Measurements from ENCODE around the gene CRYGN. TPM values are rescaled to one million over a fixed set of nuclear protein-coding genes. Genes with fewer than 3 reads are reported as not detected.

The CRYGN gene
- total RNA-seq, 1 experiment from 2014 or later = not detected

GRCh38 chr7:151438864-151439601 lies 908 bp downstream of the CRYGN start:
- DNase-seq (ENCODE audit: low spot score) = no peak

DNA sequence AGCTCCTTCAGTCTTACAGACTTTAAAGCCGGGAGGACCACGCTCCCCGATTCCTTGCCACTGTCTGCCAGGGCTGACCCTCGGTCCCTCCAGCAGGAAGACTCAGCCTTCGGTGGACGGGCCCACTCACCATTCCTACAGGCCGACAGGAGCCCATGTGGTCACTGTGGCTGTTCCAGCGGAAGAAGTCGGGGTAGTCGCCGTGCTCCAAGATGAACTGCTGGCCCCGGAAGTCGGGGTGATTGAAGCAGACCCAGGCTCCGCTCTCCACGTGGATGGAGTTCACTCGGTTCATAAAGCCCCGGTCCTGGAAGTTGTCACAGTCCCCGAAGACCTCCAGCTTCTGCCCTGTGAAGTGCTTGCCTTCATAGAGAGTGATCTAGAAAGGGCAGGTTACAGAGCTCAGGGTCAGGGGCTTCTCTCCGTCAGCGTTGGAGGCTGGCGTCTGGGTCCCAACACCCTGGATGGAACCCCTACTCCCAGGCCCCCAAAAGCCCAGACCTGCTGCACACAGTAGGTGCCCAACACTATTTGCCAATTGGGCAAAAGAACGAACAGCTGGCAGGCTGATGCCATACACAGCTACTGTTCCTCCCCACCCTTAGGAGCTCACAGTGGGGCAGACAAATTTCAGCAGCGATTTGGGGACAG lies 1.9 kb downstream of the CRYGN start:
- DNase-seq (ENCODE audit: low spot score) = no peak

DNA sequence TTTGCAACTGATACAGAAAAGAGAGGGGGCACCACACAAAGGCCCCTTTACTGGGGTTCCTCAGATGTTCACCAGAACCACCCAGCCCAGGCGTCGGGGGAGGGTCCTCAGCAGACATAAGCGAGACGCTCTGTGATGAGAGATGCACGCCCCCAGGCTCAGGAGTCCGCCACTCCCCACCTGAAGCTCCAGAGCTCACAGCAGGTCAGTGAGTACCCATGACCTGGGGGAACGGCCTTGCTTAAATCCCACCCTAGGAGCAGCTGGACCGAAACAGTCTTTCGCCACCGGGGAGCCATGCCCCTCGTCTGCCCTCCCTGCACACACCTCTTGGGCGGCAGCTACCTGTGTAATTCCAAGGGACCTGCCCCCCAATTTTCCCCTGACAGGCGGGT lies 2.8 kb downstream of the CRYGN start:
- DNase-seq (ENCODE audit: low spot score) = no peak

- DNase-seq (ENCODE audit: low spot score) = no peak
Observed at GRCh38 chr7:151436446-151437158, 3.3 kb downstream of the CRYGN start.

- DNase-seq (ENCODE audit: low spot score) = no peak
Observed at GRCh38 chr7:151435971-151436370, 4.0 kb downstream of the CRYGN start.

- DNase-seq (ENCODE audit: low spot score) = no peak
Observed at GRCh38 chr7:151435103-151435916, 4.6 kb downstream of the CRYGN start.

GRCh38 chr7:151434549-151434948 lies 5.4 kb downstream of the CRYGN start:
- DNase-seq (ENCODE audit: low spot score) = no peak

GRCh38 chr7:151433721-151434400 lies 6.1 kb downstream of the CRYGN start:
- no peak for DNase-seq (ENCODE audit: low spot score)

- DNase-seq (ENCODE audit: low spot score) = no peak
Observed at GRCh38 chr7:151432658-151433521, 7.1 kb downstream of the CRYGN start.

- no peak for DNase-seq (ENCODE audit: low spot score)
Observed at GRCh38 chr7:151431768-151432311, 8.1 kb downstream of the CRYGN start.

GRCh38 chr7:151431281-151431767 lies 8.6 kb downstream of the CRYGN start:
- no peak for DNase-seq (ENCODE audit: low spot score)

GRCh38 chr7:151430391-151431205 lies 9.3 kb downstream of the CRYGN start:
- no peak for DNase-seq (ENCODE audit: low spot score)

DNA sequence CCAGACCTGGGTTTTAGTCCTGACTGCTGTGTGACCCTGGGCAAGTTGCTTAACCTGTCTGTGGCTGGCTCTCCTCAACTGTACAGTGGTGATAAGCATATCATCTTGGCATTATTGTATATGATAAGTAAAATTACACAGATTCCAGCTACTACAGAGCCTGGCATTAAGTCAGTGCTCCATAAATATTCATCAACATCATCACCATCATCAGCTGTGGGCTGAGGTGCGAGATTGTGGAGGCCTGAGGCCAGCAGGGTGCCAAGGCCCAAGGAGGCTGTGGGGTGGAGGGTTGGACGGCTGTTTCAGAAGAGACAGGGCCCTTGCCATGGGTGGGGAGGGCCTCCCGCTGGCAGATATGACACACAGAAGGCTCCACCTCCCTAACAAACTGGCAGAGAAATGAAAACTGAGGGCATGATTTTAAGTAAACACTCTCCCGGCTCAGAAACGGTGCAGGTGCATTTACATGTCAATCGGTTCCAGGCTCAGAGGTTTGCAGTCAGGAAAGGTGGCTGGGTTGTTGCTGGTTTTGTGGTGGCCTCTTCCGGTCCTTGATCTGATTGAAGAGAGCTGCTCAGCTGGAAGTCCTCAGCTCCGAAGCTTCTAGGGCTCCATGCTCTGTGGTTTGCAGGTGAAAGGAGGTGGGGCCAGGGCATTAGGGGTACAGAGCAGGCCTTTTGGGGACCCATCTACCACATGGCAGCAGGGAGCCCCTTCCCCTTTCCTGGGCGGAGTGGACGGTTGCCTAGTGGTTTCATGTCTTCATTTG lies 10.2 kb downstream of the CRYGN start:
- DNase-seq (ENCODE audit: low spot score) = peak; percentile 67

GRCh38 chr7:151429237-151429559 lies 10.7 kb downstream of the CRYGN start:
- DNase-seq (ENCODE audit: low spot score) = no peak

DNA sequence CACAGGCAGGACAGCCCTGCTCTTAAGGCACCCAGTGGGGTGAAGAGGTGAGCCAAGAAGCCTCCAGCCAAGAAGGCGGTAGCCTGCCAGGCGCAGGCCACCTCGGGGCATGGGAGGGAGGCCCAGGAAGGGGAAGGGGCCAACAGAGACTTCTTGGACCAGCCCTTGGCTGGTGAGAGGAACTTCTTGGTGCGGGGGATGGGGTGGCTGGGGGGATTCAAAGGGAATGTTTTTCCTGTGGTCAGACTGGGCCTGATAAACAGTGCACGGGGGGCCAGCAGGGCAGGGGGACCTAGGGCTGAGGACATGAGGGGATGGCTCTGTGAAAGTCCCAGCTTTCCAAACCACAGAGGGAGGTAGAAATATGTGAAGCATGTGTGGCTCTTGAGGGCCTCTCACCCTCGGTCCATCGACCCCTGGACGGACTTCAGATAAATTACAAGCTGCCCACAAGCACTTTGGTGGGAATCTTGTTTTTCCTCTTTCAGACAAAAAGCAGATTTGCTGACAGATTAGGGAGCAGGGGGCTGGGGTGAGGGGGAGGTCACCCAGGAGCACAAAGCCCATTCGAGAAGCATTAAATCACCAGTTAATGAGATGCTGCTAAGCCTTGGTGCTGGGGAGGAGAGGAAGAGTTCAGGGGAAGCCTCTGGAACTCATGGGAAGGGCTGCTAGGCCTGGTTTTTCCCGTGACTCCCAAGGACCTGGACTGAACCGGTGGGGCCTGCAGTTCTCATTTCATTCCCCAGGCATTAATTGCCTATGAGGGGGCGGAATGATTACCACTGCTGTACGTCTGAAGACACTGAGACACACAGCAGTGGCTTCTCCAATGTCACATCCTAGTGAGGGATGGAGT lies 11.3 kb downstream of the CRYGN start:
- peak; percentile 75 for DNase-seq (ENCODE audit: low spot score)

- no peak for DNase-seq (ENCODE audit: low spot score)
Observed at GRCh38 chr7:151427705-151428377, 12.1 kb downstream of the CRYGN start.

All from A172 (cell line).